ENCODE results near the gene ARAP1.

- TF ChIP-seq POLR2A (IDR thresholded peaks at IDR 0.05; ENCODE audit: low read depth, low read length) (no peak), TAF1 (IDR thresholded peaks at IDR 0.05; ENCODE audit: borderline replicate concordance, low read depth, low read length) (no peak)
Measured at GRCh38 chr11:72780296-72781062, 28.3 kb upstream of the ARAP1 start.

All from GM12892 (cell line).